Ectodermal cell (in vitro differentiated cells): Measurements from ENCODE around the gene PIGU.
"Not testable (repeated sequence)": the region's sequence is repeated elsewhere in the genome, so short reads cannot be mapped to it uniquely, and the experiment has no call there.

Experiments
- H3K27ac ChIP-seq: 2 replicates; pipeline ENCODE4 v1.7.0; 2013; ENCODE audit warnings: mild to moderate bottlenecking, low read depth, low read length; ENCODE audit not compliant: insufficient read depth, poor library complexity, severe bottlenecking
- H3K27me3 ChIP-seq: 2 replicates; pipeline ENCODE4 v1.7.0; 2013; ENCODE audit warnings: mild to moderate bottlenecking, low read length; ENCODE audit not compliant: insufficient read depth, control insufficient read depth, poor library complexity, severe bottlenecking
- H3K36me3 ChIP-seq: one replicate; pipeline ENCODE4 v1.7.0; 2013; ENCODE audit warnings: low read length; ENCODE audit not compliant: control insufficient read depth, insufficient read depth
- H3K4me1 ChIP-seq: one replicate; pipeline ENCODE4 v1.7.0; 2013; ENCODE audit warnings: low read length; ENCODE audit not compliant: control insufficient read depth, insufficient read depth
- H3K4me3 ChIP-seq: 2 replicates; pipeline ENCODE4 v1.7.0; 2013; ENCODE audit warnings: low read depth, low read length, control low read depth; ENCODE audit not compliant: insufficient read depth
- H3K9me3 ChIP-seq: 2 replicates; pipeline ENCODE4 v1.7.0; 2013; ENCODE audit warnings: mild to moderate bottlenecking, low read length, moderate library complexity; ENCODE audit not compliant: control insufficient read depth
- WGBS, 2 experiments: methylation state at CpG; one replicate each; pipeline ENCODE4 v1.1.7; 2013; ENCODE audit warnings: missing lambda C conversion rate in 2 of 2; 5-methylcytosine and 5-hydroxymethylcytosine counted together

The PIGU gene

GRCh38 chr20:34526466-34526865 lies 150.4 kb downstream of the PIGU start:
- no peak overlapping the region for H3K4me3 ChIP-seq
- 93 to 95% methylated on average over 4 to 5 of the region's 5 CpGs for WGBS, 2 experiments
- peaks cover 29% of the 10 kb centered on the region for H3K36me3 ChIP-seq
- no peaks in the 10 kb centered on the region for H3K27me3 ChIP-seq
- no peak overlapping the region for H3K27ac ChIP-seq
- no peaks in the 10 kb centered on the region for H3K4me1 ChIP-seq
- no peaks in the 10 kb centered on the region for H3K9me3 ChIP-seq

- Histone ChIP-seq H3K9me3 (no peaks in the 10 kb centered on the region), H3K27me3 (no peaks in the 10 kb centered on the region), H3K36me3 (peaks cover 29% of the 10 kb centered on the region), H3K4me3 (no peak overlapping the region), H3K27ac (no peak overlapping the region), H3K4me1 (no peaks in the 10 kb centered on the region)
- 94 to 95% methylated on average over 14 of the region's 14 CpGs for WGBS, 2 experiments
Observed at GRCh38 chr20:34525709-34526416, 151.0 kb downstream of the PIGU start.

- WGBS, 2 experiments: 95% methylated on average over 7 of the region's 7 CpGs
- H3K4me3 ChIP-seq: no peak overlapping the region
- H3K9me3 ChIP-seq: no peaks in the 10 kb centered on the region
- H3K27me3 ChIP-seq: no peaks in the 10 kb centered on the region
- H3K4me1 ChIP-seq: no peaks in the 10 kb centered on the region
- H3K36me3 ChIP-seq: peaks cover 24% of the 10 kb centered on the region
- H3K27ac ChIP-seq: no peak overlapping the region
Observed at GRCh38 chr20:34525342-34525708, 151.6 kb downstream of the PIGU start.

- no peak overlapping the region for H3K27ac ChIP-seq
- H3K4me1 ChIP-seq: no peaks in the 10 kb centered on the region
- no peak overlapping the region for H3K4me3 ChIP-seq
- 95% methylated on average over 11 of the region's 11 CpGs for WGBS, 2 experiments
- no peaks in the 10 kb centered on the region for H3K9me3 ChIP-seq
- no peaks in the 10 kb centered on the region for H3K27me3 ChIP-seq
- peaks cover 21% of the 10 kb centered on the region for H3K36me3 ChIP-seq
Observed at GRCh38 chr20:34524426-34524825, 152.5 kb downstream of the PIGU start.

GRCh38 chr20:34522969-34523871 lies 153.7 kb downstream of the PIGU start:
- Histone ChIP-seq H3K4me1 (no peaks in the 10 kb centered on the region), H3K9me3 (no peaks in the 10 kb centered on the region), H3K27ac (no peak overlapping the region), H3K27me3 (no peaks in the 10 kb centered on the region), H3K4me3 (no peak overlapping the region), H3K36me3 (peaks cover 12% of the 10 kb centered on the region)
- WGBS, 2 experiments: 65 to 66% methylated on average over 16 to 17 of the region's 17 CpGs

GRCh38 chr20:34519841-34520240 lies 157.1 kb downstream of the PIGU start:
- H3K9me3 ChIP-seq, H3K4me3 ChIP-seq, H3K36me3 ChIP-seq, H3K4me1 ChIP-seq, H3K27ac ChIP-seq, H3K27me3 ChIP-seq: not testable (repeated sequence)
- 92 to 96% methylated on average over 10 of the region's 10 CpGs for WGBS, 2 experiments

- H3K27ac ChIP-seq, H3K9me3 ChIP-seq, H3K27me3 ChIP-seq, H3K4me3 ChIP-seq, H3K4me1 ChIP-seq, H3K36me3 ChIP-seq: not testable (repeated sequence)
- 95 to 97% methylated on average over 7 of the region's 7 CpGs for WGBS, 2 experiments
Observed at GRCh38 chr20:34518863-34519262, 158.0 kb downstream of the PIGU start.

- Histone ChIP-seq H3K9me3 (no peaks in the 10 kb centered on the region), H3K4me3 (peak overlapping the region; percentile 54), H3K27ac (no peak overlapping the region), H3K36me3 (no peaks in the 10 kb centered on the region), H3K4me1 (peaks cover 4% of the 10 kb centered on the region), H3K27me3 (no peaks in the 10 kb centered on the region)
- WGBS, 2 experiments: 5 to 20% methylated on average over 2 to 3 of the region's 3 CpGs
Observed at GRCh38 chr20:34517114-34517505, 159.8 kb downstream of the PIGU start.

GRCh38 chr20:34516247-34517113 lies 160.4 kb downstream of the PIGU start, which contains the start of gene DYNLRB1:
DYNLRB1 (plus strand) TSS chr20:34516422; CDS start chr20:34516459, 37 bp downstream.
- peak within 1 kb of the TSS; percentile 76 for H3K27ac ChIP-seq
- H3K27me3 ChIP-seq: no peaks in the 10 kb centered on the region
- peaks cover 4% of the 10 kb centered on the region for H3K4me1 ChIP-seq
- H3K36me3 ChIP-seq: no peaks in the 10 kb centered on the region
- WGBS, 2 experiments: 1% methylated on average over 59 of the region's 59 CpGs
- no peaks in the 10 kb centered on the region for H3K9me3 ChIP-seq
- H3K4me3 ChIP-seq: peak within 1 kb of the TSS; percentile 54
